Uterus (tissue), 4 donors: ENCODE data around the gene TNFRSF18. TPM values are rescaled to one million over a fixed set of nuclear protein-coding genes. Genes with fewer than 3 reads are reported as not detected.

Source experiments
- DNase-seq, 2 donors: peaks; one replicate each; pipeline ENCODE4 v3.0.0-alpha.2; 2019 to 2020
- H3K27ac ChIP-seq, 2 donors: fragments of 200-600 bp; sonication (generic); 1 replicate in 1 of 2; 2 replicates in 1 of 2; pipeline ENCODE4 v1.5.1; 2016 to 2018
- H3K27me3 ChIP-seq, 2 donors: fragments of 200-600 bp; sonication (generic); one replicate each; pipeline ENCODE4 v1.5.1; 2018 to 2019; ENCODE audit warnings: control low read depth in 1 of 2
- H3K36me3 ChIP-seq, 2 donors: fragments of 200-600 bp; sonication (generic); one replicate each; pipeline ENCODE4 v1.5.1; 2019; ENCODE audit warnings: control low read depth in 1 of 2
- H3K4me1 ChIP-seq, 2 donors: fragments of 200-600 bp; sonication (generic); one replicate each; pipeline ENCODE4 v1.5.1; 2018 to 2019; ENCODE audit warnings: control low read depth in 1 of 2
- H3K4me3 ChIP-seq, 2 donors: fragments of 200-600 bp; sonication (generic); 1 replicate in 1 of 2; 2 replicates in 1 of 2; pipeline ENCODE4 v1.5.1; 2018 to 2019; ENCODE audit warnings: mild to moderate bottlenecking in 1 of 2
- H3K9me3 ChIP-seq, 2 donors: fragments of 200-600 bp; sonication (generic); one replicate each; pipeline ENCODE4 v1.5.1; 2019; ENCODE audit warnings: control low read depth in 1 of 2
- POLR2A ChIP-seq, 2 donors: fragments of 450-650 bp; IDR thresholded peaks; one replicate each; pipeline ENCODE4 v1.6.1; 2016; ENCODE audit warnings: antibody characterized with exemption in 2 of 2, mild to moderate bottlenecking in 1 of 2, moderate library complexity in 1 of 2
- intact Hi-C: fragments of 100-400 bp; cut with DNase I; formaldehyde crosslinking; loops from one replicate; pipeline ENCODE4 v1.15.1; 2023; ENCODE audit warnings: low total_unique reads
- total RNA-seq, 4 donors: library from RNA; depleted of rRNA in 3 of 4; stranded (reverse); fragments of >200 nt in 3 of 4; gene quantifications; one replicate each; pipeline versions ENCODE4 v1.1.0 to v1.2.4, GENCODE V29; 2014 to 2023
- TF ChIP-seq, protein P1 (sequence below), 4 experiments: fragments of 200-600 bp in 2 of 4; fragments of 450-650 bp in 2 of 4; sonication (generic) in 2 of 4; IDR thresholded peaks; one replicate each; pipeline ENCODE4 v1.5.1; 2016 to 2019; ENCODE audit warnings: antibody characterized with exemption in 4 of 4, mild to moderate bottlenecking in 2 of 4, moderate library complexity in 1 of 4
- donor health status: DM: yes; HTN: yes; CAD: no.

TNFRSF18 gene
- total RNA-seq, 4 donors from 2014 or later, result 0.37 to 2.6 TPM; not detected in 2

DNA sequence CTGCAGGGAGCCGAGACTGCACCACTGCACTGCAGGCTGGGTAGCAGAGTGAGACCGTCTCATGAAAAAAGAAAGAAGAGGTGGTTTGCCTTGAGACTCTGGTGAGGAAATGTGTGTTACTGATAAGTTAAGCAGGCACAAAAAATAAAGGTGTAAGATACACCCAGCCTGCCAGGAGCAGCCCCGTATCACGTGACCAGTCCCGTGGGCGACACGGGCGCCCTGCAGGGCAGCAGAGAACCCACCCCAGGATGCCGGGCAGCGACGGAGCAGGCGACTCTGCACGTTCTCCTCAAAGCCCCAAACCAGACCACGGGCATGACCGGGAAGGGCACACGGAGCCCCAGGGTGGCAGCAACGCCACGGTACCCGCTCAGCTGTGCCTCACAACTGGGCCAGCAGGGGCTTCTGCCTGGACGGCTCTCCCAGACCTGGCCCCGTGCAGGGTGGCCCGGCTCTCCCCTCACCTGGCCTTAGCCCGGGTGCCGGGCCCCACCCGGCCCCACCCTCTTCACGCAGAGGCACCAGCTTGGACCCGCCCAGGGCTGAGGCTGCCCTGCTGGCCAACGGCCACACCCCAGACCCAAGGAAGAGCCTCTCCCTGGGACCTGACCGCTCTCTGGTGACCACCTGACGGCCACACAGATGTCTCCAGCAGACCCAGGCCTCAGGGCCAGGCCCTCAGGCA, 15.6 kb upstream of the TNFRSF18 start:
- H3K4me3 ChIP-seq, result no peak overlapping the region
- no peak for TF ChIP-seq POLR2A (IDR thresholded peaks at IDR 0.05)
- TF ChIP-seq, protein P1, sequence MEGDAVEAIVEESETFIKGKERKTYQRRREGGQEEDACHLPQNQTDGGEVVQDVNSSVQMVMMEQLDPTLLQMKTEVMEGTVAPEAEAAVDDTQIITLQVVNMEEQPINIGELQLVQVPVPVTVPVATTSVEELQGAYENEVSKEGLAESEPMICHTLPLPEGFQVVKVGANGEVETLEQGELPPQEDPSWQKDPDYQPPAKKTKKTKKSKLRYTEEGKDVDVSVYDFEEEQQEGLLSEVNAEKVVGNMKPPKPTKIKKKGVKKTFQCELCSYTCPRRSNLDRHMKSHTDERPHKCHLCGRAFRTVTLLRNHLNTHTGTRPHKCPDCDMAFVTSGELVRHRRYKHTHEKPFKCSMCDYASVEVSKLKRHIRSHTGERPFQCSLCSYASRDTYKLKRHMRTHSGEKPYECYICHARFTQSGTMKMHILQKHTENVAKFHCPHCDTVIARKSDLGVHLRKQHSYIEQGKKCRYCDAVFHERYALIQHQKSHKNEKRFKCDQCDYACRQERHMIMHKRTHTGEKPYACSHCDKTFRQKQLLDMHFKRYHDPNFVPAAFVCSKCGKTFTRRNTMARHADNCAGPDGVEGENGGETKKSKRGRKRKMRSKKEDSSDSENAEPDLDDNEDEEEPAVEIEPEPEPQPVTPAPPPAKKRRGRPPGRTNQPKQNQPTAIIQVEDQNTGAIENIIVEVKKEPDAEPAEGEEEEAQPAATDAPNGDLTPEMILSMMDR (IDR thresholded peaks at IDR 0.05), result no peak

DNA sequence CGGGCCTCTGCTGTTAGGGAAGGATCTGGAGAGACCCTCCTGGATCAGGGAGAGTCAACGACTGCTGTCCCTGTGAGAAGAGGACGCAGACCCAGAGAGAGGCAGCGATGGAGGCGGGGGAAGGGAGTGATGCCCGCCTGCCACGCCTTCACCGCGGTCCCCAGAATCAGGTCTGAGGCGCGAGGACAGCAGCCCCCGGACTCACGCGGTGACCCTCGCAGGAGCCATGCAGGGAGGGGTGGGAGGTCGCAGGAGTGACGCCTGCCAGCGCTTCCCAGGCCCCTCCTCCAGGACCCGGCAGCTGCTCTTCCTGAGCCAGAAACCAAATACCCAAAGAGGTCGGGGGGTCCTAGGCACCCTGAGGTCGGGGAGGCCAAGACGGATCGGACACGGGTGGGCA, 13.8 kb upstream of the TNFRSF18 start:
- Histone ChIP-seq H3K4me1 (no peaks in the 10 kb centered on the region), H3K27me3 (no peaks in the 10 kb centered on the region), H3K9me3 (no peaks in the 10 kb centered on the region), H3K27ac (no peak overlapping the region), H3K36me3 (no peaks in the 10 kb centered on the region), H3K4me3 (no peak overlapping the region)
- TF ChIP-seq POLR2A (IDR thresholded peaks at IDR 0.05), result no peak
- TF ChIP-seq, protein P1 (IDR thresholded peaks at IDR 0.05), result no peak
- no peak for DNase-seq
- intact Hi-C loops, result no loop called here

More for the DNA sequence above, 15.6 kb upstream of the TNFRSF18 start:
- Histone ChIP-seq H3K9me3 (no peaks in the 10 kb centered on the region), H3K27me3 (no peaks in the 10 kb centered on the region), H3K4me1 (no peaks in the 10 kb centered on the region), H3K36me3 (no peaks in the 10 kb centered on the region), H3K27ac (no peak overlapping the region)
- intact Hi-C loops, result no loop called here
- DNase-seq, result no peak

DNA sequence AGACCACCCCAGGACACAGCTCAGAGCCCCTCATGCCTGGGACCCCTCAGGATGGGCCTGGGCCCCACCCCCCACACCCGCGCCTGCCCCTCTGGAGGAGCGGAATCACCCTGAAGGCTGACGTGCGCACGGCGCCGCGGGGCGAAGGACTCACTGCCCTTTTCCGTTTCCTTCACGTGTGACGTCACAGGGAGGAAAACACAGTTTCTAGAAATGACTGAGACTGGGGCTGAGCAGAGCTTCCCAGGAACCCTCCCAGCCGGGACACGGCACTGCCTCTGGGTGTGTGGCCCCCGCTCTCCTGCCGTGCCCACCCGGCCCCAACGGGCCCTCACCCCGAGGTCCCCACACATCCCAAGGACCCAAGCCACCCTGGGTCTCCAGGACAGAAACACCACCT, 12.9 kb upstream of the TNFRSF18 start:
- H3K27ac ChIP-seq, result no peak overlapping the region
- H3K36me3 ChIP-seq, result no peaks in the 10 kb centered on the region
- no peaks in the 10 kb centered on the region for H3K4me1 ChIP-seq
- no peak for DNase-seq
- no peaks in the 10 kb centered on the region for H3K9me3 ChIP-seq
- H3K4me3 ChIP-seq, result no peak overlapping the region
- no peaks in the 10 kb centered on the region for H3K27me3 ChIP-seq
- intact Hi-C loops, result no loop called here
- TF ChIP-seq, protein P1 (IDR thresholded peaks at IDR 0.05), result no peak
- no peak for TF ChIP-seq POLR2A (IDR thresholded peaks at IDR 0.05)

DNA sequence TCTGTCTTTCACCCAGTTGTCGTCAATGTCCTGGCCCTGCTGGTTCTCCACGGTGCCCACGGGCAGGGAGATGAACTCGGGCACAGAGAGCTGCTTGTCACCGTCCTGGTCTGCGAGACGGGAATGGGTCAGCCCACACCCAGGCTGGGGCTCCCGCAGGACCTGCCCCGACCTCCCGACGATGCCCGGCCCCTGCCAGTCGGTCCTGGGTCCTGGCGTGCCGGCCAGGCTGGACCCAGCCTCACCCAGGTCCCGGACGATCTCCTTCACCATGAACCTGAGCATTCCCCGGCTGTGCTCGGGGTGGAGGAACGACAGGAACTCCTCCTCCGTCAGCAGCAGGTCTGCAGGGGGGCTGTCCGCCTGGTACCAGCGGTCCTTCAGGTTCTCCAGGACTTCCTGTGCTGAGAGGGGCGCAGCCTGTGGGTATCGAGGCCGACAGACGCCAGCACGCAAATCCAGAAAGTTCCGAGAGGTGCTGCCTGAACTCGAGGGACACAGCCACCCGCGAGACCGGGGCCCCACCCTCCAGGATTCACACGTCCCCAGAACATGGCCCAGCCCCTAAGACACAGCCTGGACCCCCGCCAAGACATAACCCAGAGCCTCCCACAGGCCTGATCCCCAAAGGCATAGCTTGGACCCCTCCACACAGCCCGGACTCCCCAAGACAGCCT, 12.3 kb upstream of the TNFRSF18 start:
- no peaks in the 10 kb centered on the region for H3K27me3 ChIP-seq
- intact Hi-C loops, result no loop called here
- no peaks in the 10 kb centered on the region for H3K9me3 ChIP-seq
- H3K4me3 ChIP-seq, result no peak overlapping the region
- no peak overlapping the region for H3K27ac ChIP-seq
- H3K4me1 ChIP-seq, result no peaks in the 10 kb centered on the region
- no peaks in the 10 kb centered on the region for H3K36me3 ChIP-seq
- TF ChIP-seq POLR2A (IDR thresholded peaks at IDR 0.05), result no peak
- TF ChIP-seq, protein P1 (IDR thresholded peaks at IDR 0.05), result no peak
- DNase-seq, result no peak
